Measurements from ENCODE around the gene APBB3. TPM values are rescaled to one million over a fixed set of nuclear protein-coding genes. Genes with fewer than 3 reads are reported as not detected.
A peak's percentile ranks its signal among the peaks of the same experiment; 100 is the strongest.

Gene APBB3
- total RNA-seq, 1 experiment from 2014 or later = 3.4 TPM

DNA sequence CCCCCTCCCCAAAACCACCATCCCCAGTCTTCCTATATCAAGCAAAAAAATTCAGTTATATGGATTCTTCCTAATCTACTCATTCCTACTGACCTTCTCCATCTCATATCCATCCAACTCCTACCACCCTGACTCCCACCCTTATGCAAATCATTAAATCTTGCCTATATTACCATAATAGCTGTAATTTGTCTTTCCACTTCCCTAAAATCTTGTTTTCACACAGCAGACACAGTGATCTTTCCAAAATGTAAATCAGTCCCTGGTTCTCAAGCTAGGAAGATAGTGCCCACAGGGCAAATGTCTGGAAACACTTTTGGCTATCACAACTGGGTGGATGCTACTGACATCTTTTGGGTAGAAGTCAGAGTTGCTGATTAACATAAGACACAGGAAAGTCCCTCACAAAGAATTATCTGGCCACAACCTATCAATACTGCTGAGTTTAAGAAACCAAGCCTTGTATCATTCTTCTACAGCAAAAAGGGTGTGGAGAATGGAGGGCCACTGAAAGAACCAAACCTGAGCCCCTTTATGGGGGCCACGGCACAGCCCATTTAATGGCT lies 8.6 kb downstream of the APBB3 start:
- DNase-seq (ENCODE audit: low read depth) = peak; percentile 22

DNA sequence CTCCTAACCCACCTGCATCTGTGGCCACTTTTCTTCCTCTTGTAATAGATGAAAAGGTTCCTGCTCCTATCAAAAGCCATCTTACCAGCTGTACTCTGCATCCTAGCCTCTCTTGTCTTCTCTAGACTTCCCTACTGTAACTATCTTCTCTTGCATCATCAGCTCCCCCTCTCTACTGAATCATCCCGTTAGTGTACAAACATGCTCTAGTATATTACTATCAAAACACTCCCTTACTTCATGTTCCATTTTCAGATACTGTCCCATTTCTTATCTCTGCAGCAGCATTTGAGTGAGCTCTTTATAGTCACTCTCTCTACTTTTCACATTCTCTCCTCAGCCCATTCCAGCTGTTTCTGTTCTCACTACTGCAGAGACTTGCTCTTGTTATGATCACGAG lies 9.9 kb downstream of the APBB3 start:
- DNase-seq (ENCODE audit: low read depth) = peak; percentile 26

DNA sequence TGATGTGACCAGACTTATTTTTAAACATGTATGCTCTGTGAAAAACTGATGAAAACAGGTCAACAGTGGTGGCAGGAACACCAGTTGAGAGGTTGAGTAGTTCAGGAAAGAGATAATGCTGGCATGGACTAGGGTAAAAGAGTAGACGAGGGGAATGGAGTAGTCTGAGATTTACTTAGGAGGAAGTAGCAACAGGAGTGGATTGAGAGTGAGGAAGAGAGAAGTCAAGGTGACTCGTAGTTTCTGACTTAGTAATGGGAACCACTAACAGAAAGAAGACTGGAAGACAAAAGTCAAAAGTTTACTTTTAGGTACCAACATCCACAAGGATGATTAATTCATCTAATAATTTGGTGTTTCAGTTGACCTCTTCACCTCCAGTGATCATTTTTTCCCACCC lies 10.7 kb downstream of the APBB3 start:
- DNase-seq (ENCODE audit: low read depth) = peak; percentile 40

GRCh38 chr5:140551872-140552271 lies 12.5 kb downstream of the APBB3 start:
- DNase-seq (ENCODE audit: low read depth) = no peak

- no peak for DNase-seq (ENCODE audit: low read depth)
Observed at GRCh38 chr5:140550147-140551079, 14.0 kb downstream of the APBB3 start.

GRCh38 chr5:140549237-140550144 lies 14.9 kb downstream of the APBB3 start:
- peak; percentile 42 for DNase-seq (ENCODE audit: low read depth)

DNA sequence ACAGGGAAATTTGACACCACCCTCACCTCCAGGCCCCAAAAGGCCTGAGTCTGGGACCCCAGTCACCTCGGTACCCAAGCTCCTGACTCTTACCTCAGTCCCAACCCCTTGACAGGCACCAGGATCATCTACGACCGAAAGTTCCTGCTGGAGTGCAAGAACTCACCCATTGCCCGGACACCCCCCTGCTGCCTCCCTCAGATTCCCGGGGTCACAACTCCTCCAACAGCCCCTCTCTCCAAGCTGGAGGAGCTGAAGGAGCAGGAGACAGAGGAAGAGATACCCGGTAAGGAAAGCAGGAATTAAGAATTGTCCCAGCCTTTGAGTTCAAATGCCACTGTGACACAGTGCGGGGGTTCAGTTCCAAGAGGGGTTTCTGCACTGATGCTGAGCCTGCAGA lies 15.6 kb downstream of the APBB3 start:
- DNase-seq (ENCODE audit: low read depth) = no peak

DNA sequence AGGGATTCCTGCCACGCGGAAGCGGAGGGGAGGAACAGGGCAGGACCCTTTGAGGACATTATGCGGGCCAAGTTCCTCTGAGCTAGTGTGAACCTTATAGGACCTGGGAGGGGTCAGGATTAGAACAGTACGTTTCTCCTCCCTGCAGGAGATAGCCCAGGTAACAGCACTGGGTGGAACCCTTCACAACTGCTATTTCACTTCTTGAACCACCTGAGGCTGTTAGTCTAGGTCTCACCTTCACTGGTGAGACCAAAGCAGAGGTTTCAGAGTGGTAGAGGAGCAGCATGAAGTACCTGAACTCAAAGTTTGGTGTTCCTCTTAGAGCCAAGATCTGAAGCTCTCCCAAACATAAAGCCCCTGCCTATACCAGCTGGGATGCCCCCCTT lies 16.1 kb downstream of the APBB3 start:
- DNase-seq (ENCODE audit: low read depth) = no peak

- peak; percentile 84 for DNase-seq (ENCODE audit: low read depth)
Observed at GRCh38 chr5:140547508-140548299, 16.7 kb downstream of the APBB3 start, which contains the start of gene EIF4EBP3. TSS of gene EIF4EBP3 (plus strand) at chr5:140547662. CDS start at chr5:140547738, 76 bp downstream.

DNA sequence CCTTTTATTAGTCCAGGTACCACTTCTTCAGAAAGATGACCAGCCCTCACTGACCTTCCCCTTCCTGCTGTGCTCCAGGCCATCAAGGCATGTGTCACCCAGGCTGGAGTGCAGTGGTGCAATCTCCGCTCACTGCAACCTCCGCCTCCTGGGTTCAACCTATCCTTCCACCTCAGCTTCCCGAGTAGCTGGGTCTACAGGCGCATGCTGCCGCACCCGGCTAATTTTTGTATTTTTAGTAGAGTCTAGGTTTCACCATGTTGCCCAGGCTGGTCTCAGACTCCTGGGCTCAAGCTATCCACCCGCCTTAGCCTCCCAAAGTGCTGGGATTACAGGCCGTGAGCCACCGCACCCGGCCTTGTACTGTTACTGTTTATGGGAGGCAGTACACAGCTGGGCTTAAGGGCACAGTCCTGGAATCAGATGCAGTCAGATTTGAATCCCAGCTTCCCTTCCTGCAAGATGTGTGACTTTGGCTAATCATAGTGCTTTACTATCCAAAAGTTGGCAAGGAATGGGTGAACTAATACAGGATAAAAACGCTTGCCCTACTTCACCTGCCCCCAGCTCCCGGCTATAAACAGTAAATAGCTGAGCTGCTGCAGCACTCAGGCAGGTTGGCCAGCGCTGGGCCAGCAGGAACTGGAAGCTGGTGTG lies 17.4 kb downstream of the APBB3 start:
- DNase-seq (ENCODE audit: low read depth) = peak; percentile 33

- DNase-seq (ENCODE audit: low read depth) = no peak
Observed at GRCh38 chr5:140545606-140546005, 18.8 kb downstream of the APBB3 start.

- no peak for DNase-seq (ENCODE audit: low read depth)
Observed at GRCh38 chr5:140544986-140545385, 19.4 kb downstream of the APBB3 start.

- DNase-seq (ENCODE audit: low read depth) = no peak
Observed at GRCh38 chr5:140542972-140543371, 21.4 kb downstream of the APBB3 start.

- no peak for DNase-seq (ENCODE audit: low read depth)
Observed at GRCh38 chr5:140540227-140540626, 24.2 kb downstream of the APBB3 start.

DNA sequence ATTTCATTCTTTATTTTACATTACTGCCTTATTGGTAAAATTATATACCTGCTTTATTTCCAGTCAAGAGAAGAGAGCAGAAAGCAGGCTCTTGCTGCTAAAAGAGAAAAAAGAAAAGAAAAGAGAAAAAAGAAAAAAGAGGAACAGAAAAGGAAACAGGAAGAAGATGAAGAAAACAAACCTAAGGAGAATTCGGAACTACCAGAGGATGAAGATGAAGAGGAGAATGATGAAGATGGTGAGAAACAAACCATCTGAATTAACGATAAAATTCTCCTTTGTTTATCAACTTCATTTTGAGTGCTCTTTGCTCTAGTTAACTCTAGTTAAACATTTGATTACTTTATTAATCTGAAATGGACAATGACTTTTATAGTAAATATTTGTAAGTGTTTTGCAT lies 40.4 kb downstream of the APBB3 start:
- DNase-seq (ENCODE audit: low read depth) = no peak

GRCh38 chr5:140513124-140513523 lies 51.3 kb downstream of the APBB3 start:
- DNase-seq (ENCODE audit: low read depth) = no peak

GRCh38 chr5:140509898-140510297 lies 54.5 kb downstream of the APBB3 start:
- DNase-seq (ENCODE audit: low read depth) = no peak

Data from M059J (cell line).